ENCODE measurements around the gene SYAP1.

GRCh38 chrX:16737024-16737423, 17.6 kb downstream of the SYAP1 start:
- no peak for TF ChIP-seq CTCF (conservative IDR thresholded peaks at IDR 0.05; ENCODE audit: low read length)
- no peak for TF ChIP-seq EZH2phosphoT487 (IDR thresholded peaks at IDR 0.05; ENCODE audit: borderline replicate concordance, low read depth, low read length)
